22Rv1 (cell line): Measurements from ENCODE around the gene SYNPO2.

Source experiments
- H3K27ac ChIP-seq: fragments of 450-650 bp; 2 replicates; pipeline ENCODE4 v1.5.1; 2017
- CTCF ChIP-seq: fragments of 450-650 bp; IDR thresholded peaks from 2 replicates; pipeline ENCODE4 v1.5.1; 2017; ENCODE audit warnings: mild to moderate bottlenecking
- ZFX ChIP-seq: fragments of 450-650 bp; IDR thresholded peaks from 2 replicates; pipeline ENCODE4 v1.6.1; 2017; ENCODE audit warnings: antibody characterized with exemption, borderline replicate concordance

The SYNPO2 gene

GRCh38 chr4:119026662-119027444 is 138.2 kb downstream of the SYNPO2 start:
- TF ChIP-seq ZFX (no peak), CTCF (no peak)
- no peak overlapping the region for H3K27ac ChIP-seq

- TF ChIP-seq CTCF (no peak), ZFX (no peak)
- H3K27ac ChIP-seq, result no peak overlapping the region
Measured at GRCh38 chr4:119027811-119028210, 139.2 kb downstream of the SYNPO2 start.

GRCh38 chr4:119028296-119028695 is 139.6 kb downstream of the SYNPO2 start:
- TF ChIP-seq ZFX (no peak), CTCF (no peak)
- no peak overlapping the region for H3K27ac ChIP-seq

GRCh38 chr4:119029847-119030535 is 141.3 kb downstream of the SYNPO2 start:
- TF ChIP-seq CTCF (no peak), ZFX (no peak)
- no peak overlapping the region for H3K27ac ChIP-seq

- TF ChIP-seq ZFX, result no peak
- TF ChIP-seq CTCF, result no peak
Measured at GRCh38 chr4:119030536-119030890, 141.9 kb downstream of the SYNPO2 start.

GRCh38 chr4:119031218-119031617 is 142.6 kb downstream of the SYNPO2 start:
- TF ChIP-seq CTCF, result no peak
- no peak for TF ChIP-seq ZFX
- H3K27ac ChIP-seq, result no peak overlapping the region

More at GRCh38 chr4:119030536-119030890, 141.9 kb downstream of the SYNPO2 start:
- H3K27ac ChIP-seq, result no peak overlapping the region
